LNCaP clone FGC (cell line): ENCODE data around the gene COBLL1.

Experiments
- DNase-seq: peaks from one replicate; pipeline ENCODE4 v3.0.0-alpha.2; 2011; ENCODE audit warnings: low read depth
- H3K4me3 ChIP-seq: 2 replicates; pipeline ENCODE4 v1.5.1; 2011; ENCODE audit warnings: mild to moderate bottlenecking, low read depth, low read length, control low read depth
- CTCF ChIP-seq: IDR thresholded peaks from 2 replicates; pipeline ENCODE4 v1.5.1; 2012; ENCODE audit warnings: mild to moderate bottlenecking; ENCODE audit not compliant: control insufficient read depth, insufficient read depth; ENCODE audit errors: extremely low read depth

COBLL1 gene

GRCh38 chr2:164669291-164669690 is 172.3 kb downstream of the COBLL1 start:
- DNase-seq: no peak
- H3K4me3 ChIP-seq: no peak overlapping the region
- no peak for TF ChIP-seq CTCF

- TF ChIP-seq CTCF: no peak
- no peak overlapping the region for H3K4me3 ChIP-seq
- DNase-seq: no peak
Observed at GRCh38 chr2:164667566-164667965, 174.1 kb downstream of the COBLL1 start.

- no peak overlapping the region for H3K4me3 ChIP-seq
- DNase-seq: no peak
- no peak for TF ChIP-seq CTCF
Observed at GRCh38 chr2:164664070-164664469, 177.6 kb downstream of the COBLL1 start.

- no peak for TF ChIP-seq CTCF
- no peak for DNase-seq
- H3K4me3 ChIP-seq: no peak overlapping the region
Observed at GRCh38 chr2:164662868-164663631, 178.6 kb downstream of the COBLL1 start.

GRCh38 chr2:164662066-164662465 is 179.6 kb downstream of the COBLL1 start:
- no peak overlapping the region for H3K4me3 ChIP-seq
- no peak for DNase-seq
- no peak for TF ChIP-seq CTCF

GRCh38 chr2:164661349-164661748 is 180.3 kb downstream of the COBLL1 start:
- DNase-seq: no peak
- H3K4me3 ChIP-seq: no peak overlapping the region
- TF ChIP-seq CTCF: no peak

- no peak overlapping the region for H3K4me3 ChIP-seq
- TF ChIP-seq CTCF: no peak
- no peak for DNase-seq
Observed at GRCh38 chr2:164657129-164657528, 184.5 kb downstream of the COBLL1 start.
